ENCODE data around the gene VAC14. TPM values are rescaled to one million over a fixed set of nuclear protein-coding genes. Genes with fewer than 3 reads are reported as not detected.

VAC14 gene
- total RNA-seq, 1 experiment from 2014 or later = 65.5 TPM

DNA sequence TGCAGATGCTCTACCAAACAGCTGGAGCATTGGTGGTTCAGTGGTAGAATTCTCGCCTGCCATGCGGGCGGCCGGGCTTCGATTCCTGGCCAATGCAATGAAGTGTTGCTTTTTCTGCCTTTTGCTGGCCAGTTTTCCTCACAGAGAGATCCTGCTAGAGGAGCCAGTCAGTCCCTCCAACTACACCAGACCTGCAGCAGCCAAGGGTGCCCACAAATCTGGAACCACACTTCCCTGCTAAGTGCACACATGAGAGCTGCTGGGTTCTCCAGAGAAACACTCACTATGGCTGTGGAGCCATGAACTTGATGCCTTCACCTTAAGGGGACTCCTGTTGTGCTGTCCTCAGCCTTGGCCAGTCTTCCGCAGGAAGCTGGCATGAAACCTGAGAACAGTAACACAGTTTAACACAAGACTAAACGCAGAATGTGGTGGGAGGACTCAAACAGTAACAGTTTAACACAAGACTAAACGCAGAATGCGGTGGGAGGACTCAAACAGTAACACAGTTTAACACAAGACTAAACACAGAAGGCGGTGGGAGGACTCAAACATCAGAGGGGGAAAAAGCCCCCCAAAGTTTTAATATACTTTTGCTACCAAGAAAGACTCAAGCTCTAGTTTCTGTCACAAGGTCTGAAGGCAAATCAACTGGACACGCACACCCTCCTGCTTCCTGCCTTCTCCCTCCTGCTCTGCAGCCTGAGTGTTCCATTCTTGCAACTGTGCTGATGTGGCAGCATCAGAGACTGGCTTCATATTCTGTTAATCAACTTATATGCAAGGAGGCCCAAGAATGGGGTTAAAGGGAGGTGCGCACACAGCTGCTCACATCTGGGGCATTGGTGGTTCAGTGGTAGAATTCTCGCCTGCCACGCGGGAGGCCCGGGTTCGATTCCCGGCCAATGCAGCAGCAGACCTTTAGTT lies 12.0 kb downstream of the VAC14 start:
- Histone ChIP-seq H3F3A (ENCODE audit: low read length, unreplicated experiment) (no peaks in the 10 kb centered on the region), H3K4me3 (ENCODE audit: low read length) (no peak overlapping the region), H2AFZ (ENCODE audit: low read length) (no peak overlapping the region), H4K20me1 (ENCODE audit: low read length) (no peaks in the 10 kb centered on the region), H3K79me2 (ENCODE audit: low read length) (peaks cover 25% of the 10 kb centered on the region), H3K27me3 (ENCODE audit: low read length) (no peaks in the 10 kb centered on the region), H3K27ac (ENCODE audit: low read length) (no peak overlapping the region), H3K4me1 (ENCODE audit: insufficient read depth, low read length) (no peaks in the 10 kb centered on the region), H3K9ac (ENCODE audit: low read length) (no peak overlapping the region), H3K36me3 (ENCODE audit: low read depth, low read length) (no peaks in the 10 kb centered on the region), H3K9me3 (ENCODE audit: low read length) (no peaks in the 10 kb centered on the region), H3K4me2 (ENCODE audit: low read length) (no peak overlapping the region), H3K9me2 (replicated peaks; ENCODE audit: low read length) (no peaks in the 10 kb centered on the region)
- ChIA-PET CTCF (no interaction called here), POLR2A (ENCODE audit: unreplicated experiment) (no interaction called here)
- intact Hi-C loops (cut with micrococcal nuclease) = no loop called here
- ATAC-seq = no peak
- TF ChIP-seq, protein P1, sequence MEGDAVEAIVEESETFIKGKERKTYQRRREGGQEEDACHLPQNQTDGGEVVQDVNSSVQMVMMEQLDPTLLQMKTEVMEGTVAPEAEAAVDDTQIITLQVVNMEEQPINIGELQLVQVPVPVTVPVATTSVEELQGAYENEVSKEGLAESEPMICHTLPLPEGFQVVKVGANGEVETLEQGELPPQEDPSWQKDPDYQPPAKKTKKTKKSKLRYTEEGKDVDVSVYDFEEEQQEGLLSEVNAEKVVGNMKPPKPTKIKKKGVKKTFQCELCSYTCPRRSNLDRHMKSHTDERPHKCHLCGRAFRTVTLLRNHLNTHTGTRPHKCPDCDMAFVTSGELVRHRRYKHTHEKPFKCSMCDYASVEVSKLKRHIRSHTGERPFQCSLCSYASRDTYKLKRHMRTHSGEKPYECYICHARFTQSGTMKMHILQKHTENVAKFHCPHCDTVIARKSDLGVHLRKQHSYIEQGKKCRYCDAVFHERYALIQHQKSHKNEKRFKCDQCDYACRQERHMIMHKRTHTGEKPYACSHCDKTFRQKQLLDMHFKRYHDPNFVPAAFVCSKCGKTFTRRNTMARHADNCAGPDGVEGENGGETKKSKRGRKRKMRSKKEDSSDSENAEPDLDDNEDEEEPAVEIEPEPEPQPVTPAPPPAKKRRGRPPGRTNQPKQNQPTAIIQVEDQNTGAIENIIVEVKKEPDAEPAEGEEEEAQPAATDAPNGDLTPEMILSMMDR (conservative IDR thresholded peaks at IDR 0.05; ENCODE audit: low read depth, low read length) = no peak
- TF ChIP-seq EZH2phosphoT487 (IDR thresholded peaks at IDR 0.05; ENCODE audit: borderline replicate concordance, low read length) (no peak), EZH2 (IDR thresholded peaks at IDR 0.05; ENCODE audit: low read length, unreplicated experiment) (no peak)
- no peak for DNase-seq
- BruUV-seq (replicated peaks) = no TSS peak

DNA sequence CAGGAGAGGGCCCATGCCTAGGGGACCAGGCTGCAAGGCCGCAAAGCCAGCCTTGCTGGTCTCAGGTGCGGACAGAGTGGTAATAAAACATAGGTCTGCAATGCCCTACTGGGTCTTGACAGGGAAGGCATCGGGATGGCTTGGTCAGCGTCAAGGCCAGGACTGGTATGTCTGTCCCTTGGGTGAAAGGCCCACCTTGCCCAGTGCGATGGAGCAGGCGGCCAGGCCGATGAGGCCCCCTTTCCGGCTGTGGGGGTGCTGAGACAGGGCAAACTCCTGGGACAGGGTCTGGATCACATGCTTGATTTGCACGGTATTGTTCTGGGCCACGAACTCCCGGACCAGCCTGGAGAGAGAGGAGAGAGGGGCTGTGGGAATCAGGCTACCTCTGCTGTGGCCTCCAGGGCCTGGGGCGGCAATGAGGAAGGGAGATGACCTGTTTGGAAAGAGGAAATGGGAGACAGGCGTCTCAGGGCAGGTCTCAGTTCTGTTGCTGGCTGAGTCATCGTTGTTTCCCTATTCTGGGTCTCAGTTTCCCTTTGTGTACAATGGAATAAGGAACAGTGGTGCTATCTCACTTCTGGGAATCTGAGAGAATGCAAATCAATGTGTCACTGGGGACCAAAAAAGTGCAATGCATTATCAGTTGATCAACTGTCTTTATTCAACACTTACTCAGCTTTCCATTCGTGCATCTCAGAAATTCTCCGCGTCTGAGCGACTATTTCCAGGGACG lies 14.8 kb downstream of the VAC14 start:
- Histone ChIP-seq H3K4me1 (ENCODE audit: insufficient read depth, low read length) (no peaks in the 10 kb centered on the region), H3K27ac (ENCODE audit: low read length) (no peak overlapping the region), H3K79me2 (ENCODE audit: low read length) (no peaks in the 10 kb centered on the region), H3K9me3 (ENCODE audit: low read length) (no peaks in the 10 kb centered on the region), H3K4me3 (ENCODE audit: low read length) (no peak overlapping the region), H3F3A (ENCODE audit: low read length, unreplicated experiment) (no peaks in the 10 kb centered on the region), H2AFZ (ENCODE audit: low read length) (no peak overlapping the region), H4K20me1 (ENCODE audit: low read length) (no peaks in the 10 kb centered on the region), H3K36me3 (ENCODE audit: low read depth, low read length) (peaks cover 13% of the 10 kb centered on the region), H3K9me2 (replicated peaks; ENCODE audit: low read length) (no peaks in the 10 kb centered on the region), H3K27me3 (ENCODE audit: low read length) (no peaks in the 10 kb centered on the region), H3K9ac (ENCODE audit: low read length) (no peak overlapping the region), H3K4me2 (ENCODE audit: low read length) (no peak overlapping the region)
- POLR2A ChIA-PET (ENCODE audit: unreplicated experiment) = no interaction called here
- BruUV-seq (replicated peaks) = no TSS peak
- CTCF ChIA-PET = no interaction called here
- DNase-seq (no peak), ATAC-seq (no peak)
- intact Hi-C loops (cut with micrococcal nuclease) = no loop called here
- no peak for TF ChIP-seq EZH2 (IDR thresholded peaks at IDR 0.05; ENCODE audit: low read length, unreplicated experiment)
- no peak for TF ChIP-seq EZH2phosphoT487 (IDR thresholded peaks at IDR 0.05; ENCODE audit: borderline replicate concordance, low read length)
- TF ChIP-seq, protein P1 (conservative IDR thresholded peaks at IDR 0.05; ENCODE audit: low read depth, low read length) = no peak
